Endothelial cell of umbilical vein (primary cell): Measurements from ENCODE around the gene HPCAL4. TPM values are rescaled to one million over a fixed set of nuclear protein-coding genes. Genes with fewer than 3 reads are reported as not detected.

ENCODE experiments used
- BruUV-seq: library from RNA; stranded (reverse); fragments of 400-500 nt; replicated peaks from 2 replicates; lab custom pipeline; 2021; lab: Mats Ljungman, UMichigan
- CTCF ChIA-PET: fragments of 300-600, 350-600 bp; sonication (Branson Sonifier 250); formaldehyde crosslinking; loops from one replicate; lab custom pipeline; 2021; ENCODE audit warnings: antibody characterized with exemption, inconsistent platforms; lab: Charles Lee
- POLR2A ChIA-PET: fragments of 300-600, 350-600 bp; sonication (Branson Sonifier 250); formaldehyde crosslinking; loops from one replicate; lab custom pipeline; 2021; ENCODE audit warnings: antibody characterized with exemption, inconsistent platforms; lab: Charles Lee
- DNase-seq: peaks from one replicate; pipeline ENCODE4 v3.0.0-alpha.2; 2011; ENCODE audit warnings: low read depth, low spot score
- FAIRE-seq: peaks from 2 replicates; lab custom pipeline; 2011; peaks lifted over from hg19 to GRCh38; lab: Jason Lieb, UNC
- H2AFZ ChIP-seq: 2 replicates; pipeline ENCODE4 v1.6.0; 2012; ENCODE audit warnings: low read depth, low read length, control low read depth, inconsistent platforms
- H3K27ac ChIP-seq: 2 replicates; pipeline ENCODE4 v1.5.1; 2011; ENCODE audit warnings: low read depth, mild to moderate bottlenecking, control low read depth, low read length, moderate library complexity; ENCODE audit not compliant: insufficient read depth
- H3K27me3 ChIP-seq, 2 experiments: 2 replicates each; pipeline versions ENCODE4 v1.6.0 to v1.6.1; 2011; ENCODE audit warnings: low read length in 2 of 2, mixed read lengths in 1 of 2; ENCODE audit not compliant: control insufficient read depth in 2 of 2, insufficient read depth in 2 of 2
- H3K36me3 ChIP-seq, 2 experiments: 2 replicates in 1 of 2; 3 replicates in 1 of 2; pipeline ENCODE4 v1.5.1; 2011; ENCODE audit warnings: low read length in 2 of 2, mild to moderate bottlenecking in 1 of 2, moderate library complexity in 1 of 2; ENCODE audit not compliant: control insufficient read depth in 2 of 2, insufficient read depth in 2 of 2; ENCODE audit errors: extremely low read depth in 1 of 2
- H3K4me1 ChIP-seq: 3 replicates; pipeline ENCODE4 v1.5.1; 2011; ENCODE audit warnings: mild to moderate bottlenecking, low read length; ENCODE audit not compliant: control insufficient read depth, insufficient read depth; ENCODE audit errors: extremely low read depth
- H3K4me2 ChIP-seq: 2 replicates; pipeline ENCODE4 v1.6.1; 2011; ENCODE audit warnings: low read length, control low read depth, mixed read lengths; ENCODE audit not compliant: insufficient read depth
- H3K4me3 ChIP-seq, 3 experiments: fragments of 200-600 bp in 1 of 3; sonication (generic), shearing (Covaris generic) in 1 of 3; replicated peaks in 1 of 3; 2 replicates each; pipeline ENCODE4 v1.5.1; 2011 to 2016; ENCODE audit warnings: control low read depth in 3 of 3, low read length in 3 of 3, mild to moderate bottlenecking in 2 of 3, inconsistent platforms in 1 of 3, low read depth in 1 of 3, moderate library complexity in 1 of 3; ENCODE audit not compliant: insufficient read depth in 1 of 3
- H3K79me2 ChIP-seq: 2 replicates; pipeline ENCODE4 v1.6.0; 2012; ENCODE audit warnings: low read length, inconsistent platforms; ENCODE audit not compliant: control insufficient read depth, insufficient read depth
- H3K9ac ChIP-seq: replicated peaks from 2 replicates; pipeline ENCODE3; 2011; ENCODE audit warnings: low read length, control low read depth; ENCODE audit not compliant: insufficient read depth; ENCODE audit errors: extremely low read depth
- H3K9me1 ChIP-seq: replicated peaks from 3 replicates; pipeline ENCODE4 v1.6.0; 2011; ENCODE audit warnings: mild to moderate bottlenecking, low read length; ENCODE audit not compliant: control insufficient read depth, insufficient read depth; ENCODE audit errors: extremely low read depth
- H3K9me3 ChIP-seq: replicated peaks from 2 replicates; pipeline ENCODE4 v1.5.1; 2012; ENCODE audit warnings: low read length, inconsistent platforms; ENCODE audit not compliant: control insufficient read depth, insufficient read depth
- H4K20me1 ChIP-seq: replicated peaks from 2 replicates; pipeline ENCODE3; 2011; ENCODE audit warnings: mild to moderate bottlenecking, low read length; ENCODE audit not compliant: control insufficient read depth, insufficient read depth; ENCODE audit errors: extremely low read depth
- EZH2 ChIP-seq: IDR thresholded peaks from 2 replicates; pipeline ENCODE4 v1.6.1; 2012; ENCODE audit warnings: borderline replicate concordance, low read depth, mild to moderate bottlenecking, moderate library complexity, low read length, inconsistent platforms; ENCODE audit not compliant: severe bottlenecking
- FOS ChIP-seq: IDR thresholded peaks from 2 replicates; pipeline ENCODE4 v1.6.1; 2011; ENCODE audit warnings: mild to moderate bottlenecking, low read length, moderate library complexity, borderline replicate concordance; ENCODE audit not compliant: insufficient read depth
- GATA2 ChIP-seq: IDR thresholded peaks from 2 replicates; pipeline ENCODE4 v1.7.0; 2011; ENCODE audit warnings: low read depth, mild to moderate bottlenecking, moderate library complexity, mixed read lengths, low read length; ENCODE audit not compliant: insufficient read length, insufficient read depth
- JUN ChIP-seq: IDR thresholded peaks from 2 replicates; pipeline ENCODE4 v1.6.1; 2011; ENCODE audit warnings: borderline replicate concordance, low read depth; ENCODE audit not compliant: insufficient read length, insufficient read depth
- MAX ChIP-seq: IDR thresholded peaks from 2 replicates; pipeline ENCODE4 v1.6.1; 2011; ENCODE audit not compliant: insufficient read depth, insufficient read length
- MYC ChIP-seq: IDR thresholded peaks from one replicate; pipeline ENCODE4 v1.6.1; 2011; ENCODE audit warnings: mild to moderate bottlenecking, low read depth, low read length
- POLR2A ChIP-seq: IDR thresholded peaks from 2 replicates; pipeline ENCODE4 v1.6.1; 2012; ENCODE audit warnings: low read depth, mild to moderate bottlenecking, control low read depth, low read length
- POLR2AphosphoS5 ChIP-seq: IDR thresholded peaks from 2 replicates; pipeline ENCODE4 v1.6.1; 2012; ENCODE audit warnings: low read depth, mild to moderate bottlenecking, control low read depth, low read length, moderate library complexity; ENCODE audit not compliant: insufficient read depth
- dilution Hi-C: fragments of 300-500 bp; cut with MboI; formaldehyde crosslinking; loops from one replicate; pipeline ENCODE4 v1.15.0; 2019; ENCODE audit warnings: low sequenced_read_pairs; ENCODE audit not compliant: extremely low pct_ligation_motif_present
- intact Hi-C: fragments of 100-400 bp; cut with micrococcal nuclease; formaldehyde crosslinking; loops from one replicate; pipeline ENCODE4 v1.10.0; 2022
- polyA plus RNA-seq, 4 experiments: library from polyadenylated mRNA; depleted of rRNA in 3 of 4; stranded (reverse) in 3 of 4; unstranded in 1 of 4; fragments of >200 nt; gene quantifications; 2 replicates each; pipeline versions ENCODE4 v1.2.1 to v1.2.3, GENCODE V29; 2011 to 2012; ENCODE audit warnings: missing spikeins in 1 of 4
- total RNA-seq: library from RNA; stranded (reverse); gene quantifications from 2 replicates; pipeline ENCODE4 v1.2.3, GENCODE V29; 2021
- TF ChIP-seq, protein P1 (sequence below), 2 donors: IDR thresholded peaks; 1 replicate in 1 of 2; 2 replicates in 1 of 2; pipeline ENCODE4 v1.5.1; 2011; ENCODE audit warnings: low read length in 2 of 2, mild to moderate bottlenecking in 2 of 2, moderate library complexity in 2 of 2, control low read depth in 1 of 2, inconsistent platforms in 1 of 2, low read depth in 1 of 2; ENCODE audit not compliant: insufficient read depth in 1 of 2; ENCODE audit errors: extremely low read depth in 1 of 2

Gene HPCAL4
- total and polyA plus RNA-seq, 2 donors (not counting 3 experiments of a cell fraction or from before 2014, with no cell fraction given): not detected

DNA sequence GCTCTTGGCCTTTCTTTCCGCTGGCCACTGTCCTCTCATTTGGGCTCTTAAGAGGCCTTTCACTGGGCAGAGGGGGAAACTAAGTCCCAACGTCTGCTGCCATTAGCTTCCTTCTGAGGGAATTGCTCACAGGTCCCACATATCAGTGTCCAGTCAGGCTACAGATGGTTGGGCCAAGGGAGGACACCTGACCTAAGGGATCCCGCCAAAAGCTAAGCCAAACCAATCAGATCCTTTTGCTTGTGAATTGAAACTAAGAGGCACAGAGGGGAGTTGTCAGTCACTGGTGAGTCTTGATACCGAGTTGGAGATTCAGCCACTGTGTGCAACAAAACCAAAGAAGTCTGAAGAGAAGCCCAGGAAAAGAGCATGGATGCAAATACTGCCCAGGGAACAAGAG is 13.6 kb downstream of the HPCAL4 start:
- intact Hi-C loops: no loop called here
- Histone ChIP-seq H3K4me3 (no peak overlapping the region), H3K4me2 (no peak overlapping the region), H3K27ac (no peak overlapping the region), H3K9me1 (no peaks in the 10 kb centered on the region), H2AFZ (no peak overlapping the region), H4K20me1 (no peaks in the 10 kb centered on the region), H3K9me3 (no peaks in the 10 kb centered on the region), H3K9ac (no peak overlapping the region), H3K79me2 (no peaks in the 10 kb centered on the region), H3K27me3 (peaks cover 34 to 40% of the 10 kb centered on the region in 2 experiments), H3K36me3 (no peaks in the 10 kb centered on the region), H3K4me1 (no peaks in the 10 kb centered on the region)
- ChIA-PET CTCF (interaction anchor here (1.3 to 2.2 kb wide), 4 partner anchors 9 to 71 kb away, joined by 3 to 6 read pairs (median 5); no protein-coding TSS in a partner anchor), POLR2A (no interaction called here)
- no peak for DNase-seq
- no peak for FAIRE-seq
- TF ChIP-seq MAX: no peak
- no peak for TF ChIP-seq POLR2A
- no peak for TF ChIP-seq JUN
- TF ChIP-seq EZH2: no peak
- TF ChIP-seq MYC: no peak
- TF ChIP-seq GATA2: no peak
- TF ChIP-seq, protein P1, sequence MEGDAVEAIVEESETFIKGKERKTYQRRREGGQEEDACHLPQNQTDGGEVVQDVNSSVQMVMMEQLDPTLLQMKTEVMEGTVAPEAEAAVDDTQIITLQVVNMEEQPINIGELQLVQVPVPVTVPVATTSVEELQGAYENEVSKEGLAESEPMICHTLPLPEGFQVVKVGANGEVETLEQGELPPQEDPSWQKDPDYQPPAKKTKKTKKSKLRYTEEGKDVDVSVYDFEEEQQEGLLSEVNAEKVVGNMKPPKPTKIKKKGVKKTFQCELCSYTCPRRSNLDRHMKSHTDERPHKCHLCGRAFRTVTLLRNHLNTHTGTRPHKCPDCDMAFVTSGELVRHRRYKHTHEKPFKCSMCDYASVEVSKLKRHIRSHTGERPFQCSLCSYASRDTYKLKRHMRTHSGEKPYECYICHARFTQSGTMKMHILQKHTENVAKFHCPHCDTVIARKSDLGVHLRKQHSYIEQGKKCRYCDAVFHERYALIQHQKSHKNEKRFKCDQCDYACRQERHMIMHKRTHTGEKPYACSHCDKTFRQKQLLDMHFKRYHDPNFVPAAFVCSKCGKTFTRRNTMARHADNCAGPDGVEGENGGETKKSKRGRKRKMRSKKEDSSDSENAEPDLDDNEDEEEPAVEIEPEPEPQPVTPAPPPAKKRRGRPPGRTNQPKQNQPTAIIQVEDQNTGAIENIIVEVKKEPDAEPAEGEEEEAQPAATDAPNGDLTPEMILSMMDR (IDR thresholded peaks at IDR 0.05; ENCODE audit: extremely low read depth in 1 of 2, insufficient read depth in 1 of 2, low read depth in 1 of 2, low read length in 2 of 2): no peak
- no peak for TF ChIP-seq FOS
- no peak for TF ChIP-seq POLR2AphosphoS5
- dilution Hi-C loops: no loop called here
- no TSS peak for BruUV-seq
